NOMO-1 treated with DMSO at 0.1 percent for 48 hours (cell line): ENCODE results near the gene ANKRD1.

ENCODE experiments used
- DNase-seq: peaks from one replicate; lab custom pipeline; 2025; ENCODE audit not compliant: unreplicated experiment; lab: John Stamatoyannopoulos, UW

ANKRD1 gene

GRCh38 chr10:90862908-90863514 lies 57.9 kb downstream of the ANKRD1 start:
- DNase-seq, result peak; percentile 10
